ENCODE measurements around the gene VSIG1. TPM values are rescaled to one million over a fixed set of nuclear protein-coding genes. Genes with fewer than 3 reads are reported as not detected.

VSIG1 gene
- total and polyA plus RNA-seq, 10 of the 15 experiments (the other 5 are each of a cell fraction or from before 2014, with no cell fraction given), result 0.04 to 0.08 (median 0.06) TPM; not detected in 7

DNA sequence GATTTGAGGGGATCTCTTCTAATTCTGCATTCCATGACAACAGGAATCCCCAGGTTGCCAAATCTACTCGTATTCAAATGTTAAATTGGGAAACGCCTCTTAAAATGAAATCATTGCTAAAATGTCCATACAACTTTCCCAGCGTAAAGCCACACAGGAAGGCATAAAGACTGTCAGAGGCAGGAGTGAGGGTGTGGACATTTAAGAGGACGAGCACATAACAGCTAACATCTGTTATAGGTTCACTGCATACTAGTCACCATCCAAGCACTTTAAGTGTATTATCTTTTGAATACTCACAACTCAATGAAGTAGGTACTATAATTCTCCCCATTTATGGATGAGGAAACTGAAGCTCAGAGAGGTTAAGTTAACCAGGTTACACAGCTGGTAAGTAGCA, 82.3 kb downstream of the VSIG1 start:
- no peak overlapping the region for H3K4me2 ChIP-seq (ENCODE audit: control insufficient read depth, insufficient read depth)
- no peaks in the 10 kb centered on the region for H3K4me1 ChIP-seq (ENCODE audit: control insufficient read depth, insufficient read depth, low read length)
- H3K27ac ChIP-seq (ENCODE audit: control insufficient read depth, insufficient read depth), result no peak overlapping the region
- FAIRE-seq (no peak), DNase-seq (ENCODE audit: low read depth, low spot score) (no peak), ATAC-seq (no peak)
- ChIA-PET POLR2A (no interaction called here), SMC1A (ENCODE audit: uncharacterized antibody, unreplicated experiment) (interaction anchor here (1.4 kb wide), 1 partner anchor 10 kb away, joined by 3 read pairs; no protein-coding TSS in a partner anchor), RAD21 (ENCODE audit: unreplicated experiment) (no interaction called here), CTCF (interaction anchor here (0.9 to 2.3 kb wide), 2 partner anchors 10 to 12 kb away, joined by 3 to 9 read pairs; no protein-coding TSS in a partner anchor)
- no peak overlapping the region for H3K4me3 ChIP-seq
- BruUV-seq (replicated peaks), result no TSS peak
- TF ChIP-seq CHD2 (IDR thresholded peaks at IDR 0.05; ENCODE audit: borderline replicate concordance, low read depth, low read length) (no peak), ASH2L (IDR thresholded peaks at IDR 0.05; ENCODE audit: borderline replicate concordance, low read depth) (no peak), NFYB (IDR thresholded peaks at IDR 0.05; ENCODE audit: insufficient read depth, low read depth, low read length) (no peak), NFXL1 (IDR thresholded peaks at IDR 0.05; ENCODE audit: borderline replicate concordance) (no peak), CBFB (IDR thresholded peaks at IDR 0.05; ENCODE audit: low read depth) (no peak), SKIL (IDR thresholded peaks at IDR 0.05; ENCODE audit: low read depth, poor library complexity, severe bottlenecking) (no peak), NFYA (IDR thresholded peaks at IDR 0.05; ENCODE audit: borderline replicate concordance, low read depth, low read length) (no peak)
- no peaks in the 10 kb centered on the region for H3K27me3 ChIP-seq (replicated peaks in 1 of 2; ENCODE audit: control insufficient read depth in 2 of 2, insufficient read depth in 2 of 2, low read length in 1 of 2)
- H3K79me2 ChIP-seq (ENCODE audit: control insufficient read depth, insufficient read depth, low read length), result no peaks in the 10 kb centered on the region
- no peak overlapping the region for H2AFZ ChIP-seq (ENCODE audit: control insufficient read depth, low read depth, low read length)
- H3K9ac ChIP-seq (ENCODE audit: control insufficient read depth, insufficient read depth, low read length), result no peak overlapping the region
- WGBS (ENCODE audit: insufficient coverage, insufficient replicate concordance, low lambda C conversion rate, missing lambda C conversion rate), result 49% methylated on average over 4 of the region's 4 CpGs
- no peaks in the 10 kb centered on the region; a peak in 1 of 4 replicates for H3K36me3 ChIP-seq (ENCODE audit: control insufficient read depth in 2 of 2, insufficient read depth in 2 of 2, low read length in 1 of 2)
- in situ Hi-C loops (cut with MboI), result no loop called here
- no peaks in the 10 kb centered on the region; the same call in 2 of the 3 replicates for H3K9me3 ChIP-seq (replicated peaks; ENCODE audit: control insufficient read depth, insufficient read depth, low read length)
- no peaks in the 10 kb centered on the region for H4K20me1 ChIP-seq (ENCODE audit: control insufficient read depth, insufficient read depth)
- intact Hi-C loops (cut with micrococcal nuclease; ENCODE audit: unreplicated experiment), result no loop called here

Other genes with a start within 250 kb of the VSIG1 start
- not detected in 2 replicates for gene MID2, start 219.2 kb upstream of the VSIG1 start, total RNA-seq (2014; rRNA removed)
- gene MID2, start 219.2 kb upstream of the VSIG1 start, total RNA-seq (2014; rRNA removed; fragmentation: Illumina TruSeq; extraction: Trizol), result not detected in 2 replicates
- gene MID2, start 219.2 kb upstream of the VSIG1 start, total RNA-seq (2021), result 0.21 TPM in 1 of 2 replicates, not detected in the other
- gene MID2, start 219.2 kb upstream of the VSIG1 start, polyA plus RNA-seq (2011; rRNA removed), result 0.04 and 0.09 TPM in 2 replicates
- gene MID2, start 219.2 kb upstream of the VSIG1 start, polyA plus RNA-seq (2014; fragmentation: Illumina TruSeq; extraction: Trizol), result not detected in 2 replicates
- not detected for gene MID2, start 219.2 kb upstream of the VSIG1 start, polyA plus RNA-seq (2014; fragmentation: Nextera tagmentation; extraction: Ambion mirVana)
- not detected in 2 replicates for gene MID2, start 219.2 kb upstream of the VSIG1 start, polyA plus RNA-seq (2014; rRNA removed)
- gene MID2, start 219.2 kb upstream of the VSIG1 start, polyA plus RNA-seq (2016; fragmentation: Nextera tagmentation; extraction: Ambion mirVana), result not detected
- gene TEX13B, start 62.7 kb upstream of the VSIG1 start, total RNA-seq (2014; rRNA removed), result not detected in 2 replicates
- not detected in 2 replicates for gene TEX13B, start 62.7 kb upstream of the VSIG1 start, total RNA-seq (2014; rRNA removed; fragmentation: Illumina TruSeq; extraction: Trizol)
- not detected in 2 replicates for gene TEX13B, start 62.7 kb upstream of the VSIG1 start, total RNA-seq (2021)
- not detected in 2 replicates for gene TEX13B, start 62.7 kb upstream of the VSIG1 start, polyA plus RNA-seq (2011; rRNA removed)
- gene TEX13B, start 62.7 kb upstream of the VSIG1 start, polyA plus RNA-seq (2014; fragmentation: Illumina TruSeq; extraction: Trizol), result not detected in 2 replicates
- gene TEX13B, start 62.7 kb upstream of the VSIG1 start, polyA plus RNA-seq (2014; fragmentation: Nextera tagmentation; extraction: Ambion mirVana), result not detected
- not detected in 2 replicates for gene TEX13B, start 62.7 kb upstream of the VSIG1 start, polyA plus RNA-seq (2014; rRNA removed)
- not detected for gene TEX13B, start 62.7 kb upstream of the VSIG1 start, polyA plus RNA-seq (2016; fragmentation: Nextera tagmentation; extraction: Ambion mirVana)
- 50.3 and 60.4 TPM in 2 replicates for gene PSMD10, start 46.5 kb downstream of the VSIG1 start, total RNA-seq (2014; rRNA removed)
- 49.0 and 50.5 TPM in 2 replicates for gene PSMD10, start 46.5 kb downstream of the VSIG1 start, total RNA-seq (2014; rRNA removed; fragmentation: Illumina TruSeq; extraction: Trizol)
- 46.9 and 47.4 TPM in 2 replicates for gene PSMD10, start 46.5 kb downstream of the VSIG1 start, total RNA-seq (2021)
- 113 and 162 TPM in 2 replicates for gene PSMD10, start 46.5 kb downstream of the VSIG1 start, polyA plus RNA-seq (2011; rRNA removed)
- 62.7 and 76.9 TPM in 2 replicates for gene PSMD10, start 46.5 kb downstream of the VSIG1 start, polyA plus RNA-seq (2014; fragmentation: Illumina TruSeq; extraction: Trizol)
- 100 to 1,000 TPM in 1 of 2 experiments, 10 to 100 TPM in 1; 95.4 to 152 TPM for gene PSMD10, start 46.5 kb downstream of the VSIG1 start, polyA plus RNA-seq (2014; fragmentation: Nextera tagmentation; extraction: Ambion mirVana)
- 37.2 and 47.2 TPM in 2 replicates for gene PSMD10, start 46.5 kb downstream of the VSIG1 start, polyA plus RNA-seq (2014; rRNA removed)
- 100 to 1,000 TPM in 1 of 2 experiments, 10 to 100 TPM in 1; 88.0 to 101 TPM for gene PSMD10, start 46.5 kb downstream of the VSIG1 start, polyA plus RNA-seq (2016; fragmentation: Nextera tagmentation; extraction: Ambion mirVana)
- 9.1 and 12.9 TPM in 2 replicates for gene ATG4A, start 46.7 kb downstream of the VSIG1 start, total RNA-seq (2014; rRNA removed)
- 15.1 and 16.0 TPM in 2 replicates for gene ATG4A, start 46.7 kb downstream of the VSIG1 start, total RNA-seq (2014; rRNA removed; fragmentation: Illumina TruSeq; extraction: Trizol)
- 10.8 and 10.9 TPM in 2 replicates for gene ATG4A, start 46.7 kb downstream of the VSIG1 start, total RNA-seq (2021)
- 17.3 and 26.0 TPM in 2 replicates for gene ATG4A, start 46.7 kb downstream of the VSIG1 start, polyA plus RNA-seq (2011; rRNA removed)
- 20.4 and 22.0 TPM in 2 replicates for gene ATG4A, start 46.7 kb downstream of the VSIG1 start, polyA plus RNA-seq (2014; fragmentation: Illumina TruSeq; extraction: Trizol)
- gene ATG4A, start 46.7 kb downstream of the VSIG1 start, polyA plus RNA-seq (2014; fragmentation: Nextera tagmentation; extraction: Ambion mirVana), result 10 to 100 TPM; 14.7 to 15.0 TPM
- 10.6 and 10.7 TPM in 2 replicates for gene ATG4A, start 46.7 kb downstream of the VSIG1 start, polyA plus RNA-seq (2014; rRNA removed)
- 10 to 100 TPM; 16.2 to 16.8 TPM for gene ATG4A, start 46.7 kb downstream of the VSIG1 start, polyA plus RNA-seq (2016; fragmentation: Nextera tagmentation; extraction: Ambion mirVana)

Data from GM12878 (cell line).